Omental fat pad (tissue), 4 donors: ENCODE data around the gene NMS. TPM values are rescaled to one million over a fixed set of nuclear protein-coding genes. Genes with fewer than 3 reads are reported as not detected.
"Not testable (repeated sequence)": the region's sequence is repeated elsewhere in the genome, so short reads cannot be mapped to it uniquely, and the experiment has no call there.

Experiments
- ATAC-seq: fragments of 150-250 bp; one replicate; pipeline ENCODE4 v1.9.1; 2016; ENCODE audit warnings: mild to moderate bottlenecking, moderate library complexity; ENCODE audit not compliant: low FRiP score
- DNase-seq: peaks from one replicate; pipeline ENCODE4 v3.0.0-alpha.2; 2019; ENCODE audit warnings: low spot score
- CTCF ChIP-seq, 3 donors: fragments of 450-650 bp; IDR thresholded peaks; one replicate each; pipeline ENCODE4 v1.5.1; 2016 to 2017; ENCODE audit warnings: antibody characterized with exemption in 3 of 3, mild to moderate bottlenecking in 3 of 3, moderate library complexity in 2 of 3
- total RNA-seq, 4 donors: library from RNA; depleted of rRNA; stranded (reverse); fragments of >200 nt; gene quantifications; one replicate each; pipeline ENCODE4 v1.1.0, GENCODE V29; 2016

Gene NMS
- total RNA-seq, 4 donors from 2014 or later, result not detected

GRCh38 chr2:100451734-100452133 is 18.5 kb upstream of the NMS start:
- no peak for DNase-seq
- TF ChIP-seq CTCF (IDR thresholded peaks at IDR 0.05), result no peak
- ATAC-seq, result no peak

GRCh38 chr2:100453853-100454252 is 16.4 kb upstream of the NMS start:
- ATAC-seq, result no peak
- no peak for DNase-seq
- no peak for TF ChIP-seq CTCF (IDR thresholded peaks at IDR 0.05)

GRCh38 chr2:100456357-100456756 is 13.9 kb upstream of the NMS start:
- ATAC-seq, DNase-seq: not testable (repeated sequence)

GRCh38 chr2:100460904-100461530 is 9.3 kb upstream of the NMS start:
- ATAC-seq (no peak), DNase-seq (no peak)
- no peak for TF ChIP-seq CTCF (IDR thresholded peaks at IDR 0.05)

GRCh38 chr2:100470898-100471514 is 724 bp downstream of the NMS start:
- no peak for DNase-seq
- TF ChIP-seq CTCF (IDR thresholded peaks at IDR 0.05), result no peak
- ATAC-seq, result no peak

- ATAC-seq (no peak), DNase-seq (no peak)
- TF ChIP-seq CTCF (IDR thresholded peaks at IDR 0.05), result no peak
These were observed 6.3 kb downstream of the NMS start for GRCh38 chr2:100476606-100477005.

GRCh38 chr2:100482741-100483140 is 12.5 kb downstream of the NMS start:
- no peak for TF ChIP-seq CTCF (IDR thresholded peaks at IDR 0.05)
- DNase-seq (no peak), ATAC-seq (no peak)
